ENCODE results near the gene ANKRD55.

ANKRD55 gene

GRCh38 chr5:56072863-56073766 is 160.0 kb downstream of the ANKRD55 start:
- DNase-seq: no peak

- no peak for DNase-seq
Observed at GRCh38 chr5:56071470-56071869, 161.7 kb downstream of the ANKRD55 start.

GRCh38 chr5:56070851-56071465 is 162.2 kb downstream of the ANKRD55 start:
- no peak for DNase-seq

DNA sequence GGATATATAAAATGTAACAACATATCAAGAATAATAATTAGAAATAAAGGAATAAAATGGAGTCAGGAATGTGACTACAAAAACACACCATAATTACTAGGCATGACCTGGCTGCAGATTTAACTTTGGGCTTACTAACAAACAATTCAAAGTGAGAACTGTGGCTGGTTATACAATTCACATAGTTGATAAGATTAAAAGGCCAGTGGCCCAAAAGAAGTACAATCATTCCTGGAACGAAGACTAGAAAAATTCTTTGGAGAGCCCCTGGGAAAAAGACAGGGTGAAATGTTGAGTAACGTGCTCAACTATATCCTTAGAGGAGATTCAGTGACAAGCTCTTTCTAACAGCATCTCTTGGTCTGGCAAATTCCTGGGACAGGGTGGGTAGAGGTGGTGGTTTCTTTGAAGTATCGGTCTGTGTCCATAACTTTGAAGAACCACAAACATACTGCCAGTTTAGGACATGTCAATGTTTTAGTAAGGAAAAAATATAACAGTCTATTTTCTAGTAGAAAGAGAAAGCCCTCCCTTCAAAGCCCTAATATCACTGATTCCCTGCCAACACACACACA is 163.4 kb downstream of the ANKRD55 start:
- DNase-seq: no peak

- no peak for DNase-seq
Observed at GRCh38 chr5:56066931-56067450, 166.1 kb downstream of the ANKRD55 start.

- no peak for DNase-seq
Observed at GRCh38 chr5:56064984-56065383, 168.1 kb downstream of the ANKRD55 start.

DNA sequence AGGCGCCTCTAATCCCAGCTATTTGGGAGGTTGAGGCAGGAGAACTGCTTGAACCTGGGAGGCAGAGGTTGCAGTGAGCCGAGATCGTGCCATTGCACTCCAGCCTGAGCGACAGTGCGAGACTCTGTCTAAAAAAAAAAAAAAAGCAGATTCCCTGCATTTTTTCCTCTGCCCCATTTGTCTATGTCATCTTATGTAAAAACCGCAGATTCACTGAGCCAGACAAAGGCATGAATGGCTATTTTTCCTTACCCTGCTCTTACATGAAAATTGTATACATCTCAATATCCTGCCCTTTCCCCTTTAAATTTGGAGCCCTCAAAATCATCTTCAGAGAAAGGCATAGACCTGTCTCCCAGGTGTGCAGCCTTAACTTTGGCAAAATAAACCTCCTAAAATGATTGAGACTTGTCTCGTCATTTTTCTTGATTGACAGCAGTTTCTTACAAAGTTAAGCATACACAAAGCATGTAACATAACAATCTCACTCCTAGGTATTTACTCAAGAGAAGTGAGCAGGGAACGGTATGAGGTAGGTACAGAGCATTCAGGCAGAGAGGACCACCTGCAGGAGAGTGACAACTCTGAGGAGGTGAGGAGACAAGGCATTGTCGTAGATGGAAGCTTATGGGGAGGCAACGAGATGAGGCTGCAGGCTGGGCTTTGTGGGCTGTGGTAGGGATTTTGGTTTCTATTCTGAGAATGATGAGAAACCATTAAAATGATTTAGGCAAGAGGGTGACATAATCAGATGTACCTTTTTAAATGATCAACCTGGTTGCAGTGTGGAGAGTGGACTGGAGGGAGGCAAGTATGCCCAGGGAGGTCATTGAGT is 172.6 kb downstream of the ANKRD55 start:
- DNase-seq: peak; percentile 58

DNA sequence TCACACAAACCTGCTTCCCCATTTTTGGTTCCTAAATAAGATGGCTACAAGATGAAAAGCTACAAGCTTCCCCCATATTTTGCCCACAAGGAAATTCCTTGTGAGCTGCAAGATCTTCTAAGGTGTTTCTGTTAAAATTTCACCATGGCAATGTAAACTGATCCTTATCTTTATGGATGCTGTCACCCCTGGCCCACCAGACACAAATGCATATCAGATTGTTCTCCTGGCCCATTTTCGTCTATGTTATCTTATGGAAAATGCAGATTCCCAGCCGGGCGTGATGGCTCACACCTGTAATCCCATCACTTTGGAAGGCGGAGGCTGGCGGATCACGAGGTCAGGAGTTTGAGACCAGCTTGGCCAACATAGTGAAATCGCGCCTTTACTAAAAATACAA is 173.3 kb downstream of the ANKRD55 start:
- no peak for DNase-seq

GRCh38 chr5:56056875-56057274 is 176.3 kb downstream of the ANKRD55 start:
- no peak for DNase-seq

- no peak for DNase-seq
Observed at GRCh38 chr5:56055859-56056258, 177.3 kb downstream of the ANKRD55 start.

DNA sequence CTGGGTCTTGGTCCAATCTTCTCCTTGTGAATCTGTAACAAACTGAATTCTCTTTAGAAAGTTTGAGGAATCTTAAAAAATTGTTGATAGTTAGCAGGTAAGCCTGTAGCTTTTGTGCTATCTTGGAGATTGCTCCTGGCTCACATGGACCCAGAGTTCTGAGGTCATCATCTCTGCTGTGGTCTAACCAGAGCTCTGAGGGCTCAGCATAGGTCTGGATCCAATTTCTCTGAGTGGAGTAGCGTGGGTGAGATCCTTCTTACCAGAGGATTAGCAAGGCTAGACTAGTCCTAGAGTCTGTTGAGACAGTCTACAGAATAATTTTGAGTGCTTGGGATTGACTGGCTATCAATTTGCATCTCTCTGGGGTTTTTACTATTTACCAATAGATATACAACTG is 177.8 kb downstream of the ANKRD55 start:
- no peak for DNase-seq

GRCh38 chr5:56054666-56055065 is 178.5 kb downstream of the ANKRD55 start:
- no peak for DNase-seq

- DNase-seq: no peak
Observed at GRCh38 chr5:56053363-56053762, 179.8 kb downstream of the ANKRD55 start.

DNA sequence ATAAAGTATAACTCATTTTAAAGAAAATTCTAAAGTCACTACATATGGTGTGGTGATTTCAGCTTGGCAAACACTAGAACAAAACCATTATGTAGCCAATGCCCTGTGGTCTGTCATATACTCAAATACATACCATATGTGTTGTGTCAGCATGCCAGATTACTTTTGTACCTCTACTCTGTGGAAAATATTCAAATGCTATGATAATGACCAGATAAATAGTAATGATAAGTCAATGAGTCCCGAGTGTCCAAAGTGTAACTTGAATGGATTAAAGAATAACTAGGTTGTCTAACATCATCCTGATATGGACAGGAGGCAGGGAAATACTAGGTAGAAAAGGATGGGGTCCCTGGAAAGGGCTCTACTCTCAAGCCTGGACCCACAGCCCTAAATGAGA is 180.4 kb downstream of the ANKRD55 start:
- no peak for DNase-seq

DNA sequence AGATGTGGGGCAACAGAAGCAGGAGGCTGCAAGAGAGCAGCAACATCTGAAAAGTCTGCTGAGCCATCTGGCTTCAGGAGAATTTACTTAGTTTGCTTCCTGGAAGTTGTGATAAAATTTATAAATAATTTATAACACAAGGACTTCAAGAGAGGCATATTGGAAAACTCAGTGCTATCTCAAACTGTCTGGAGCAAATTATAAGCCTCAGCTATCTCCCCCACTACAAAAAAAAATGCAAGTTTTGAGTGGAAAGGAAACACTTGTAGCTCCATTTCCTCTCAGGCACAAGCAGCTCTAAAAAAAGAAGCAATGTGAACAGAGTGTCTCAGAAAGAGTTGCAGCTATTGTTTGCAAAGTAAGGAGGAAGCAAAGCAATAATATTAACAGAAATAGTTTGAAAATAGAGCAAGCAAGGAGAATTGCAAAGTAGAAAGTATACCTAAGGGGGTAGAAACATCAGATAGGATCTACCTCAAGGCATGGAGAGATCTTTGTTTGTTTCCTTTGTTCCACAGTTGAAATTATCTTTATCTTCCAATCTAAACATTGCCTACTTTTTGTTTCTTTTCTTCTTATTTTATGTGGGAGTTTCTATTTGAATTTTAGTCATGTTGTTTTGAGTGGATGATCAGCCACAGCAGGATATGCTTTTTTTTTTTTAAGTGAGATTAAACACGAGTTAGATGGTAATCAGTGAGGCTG is 182.4 kb downstream of the ANKRD55 start:
- peak; percentile 7 for DNase-seq
